Activated effector memory CD4-positive, alpha-beta T cell treated with Interleukin-2 at 50 U/mL for 16 hours (primary cell): ENCODE data around the gene DAP3.
"Not testable (repeated sequence)": the region's sequence is repeated elsewhere in the genome, so short reads cannot be mapped to it uniquely, and the experiment has no call there.

Experiments used
- DNase-seq: peaks from one replicate; pipeline ENCODE4 v3.0.0-alpha.2; 2020

Gene DAP3

DNA sequence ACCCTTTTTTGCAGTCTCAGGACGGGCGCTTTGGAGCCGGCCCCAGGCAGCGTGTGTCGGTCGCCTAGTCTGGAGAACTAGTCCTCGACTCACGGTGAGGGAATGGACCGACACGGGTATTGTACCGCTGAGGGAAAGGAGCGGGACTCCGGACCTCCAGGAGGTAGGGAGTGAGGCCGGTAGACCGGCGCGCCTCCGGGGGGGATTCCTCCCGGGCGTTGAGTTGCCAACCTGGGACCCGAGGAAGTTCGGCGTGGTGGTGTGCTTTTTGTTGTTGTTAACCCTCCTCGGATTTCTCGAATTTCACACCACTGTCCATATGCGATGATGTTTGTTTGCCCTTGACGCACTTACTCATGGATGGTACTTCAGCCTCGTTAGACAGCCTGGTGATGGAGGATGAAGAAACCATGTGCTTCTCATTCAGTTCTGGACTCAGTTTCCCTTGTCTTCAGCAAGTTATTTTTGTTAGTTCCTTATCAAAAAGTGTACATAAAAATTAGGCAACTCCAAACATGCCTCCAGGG is at the start of gene DAP3:
DAP3 (plus strand) TSS at position 11 of the 527 bp plus-strand sequence. CDS start 20,689 bp downstream, outside the sequence.
- DNase-seq: not testable (repeated sequence)

DNA sequence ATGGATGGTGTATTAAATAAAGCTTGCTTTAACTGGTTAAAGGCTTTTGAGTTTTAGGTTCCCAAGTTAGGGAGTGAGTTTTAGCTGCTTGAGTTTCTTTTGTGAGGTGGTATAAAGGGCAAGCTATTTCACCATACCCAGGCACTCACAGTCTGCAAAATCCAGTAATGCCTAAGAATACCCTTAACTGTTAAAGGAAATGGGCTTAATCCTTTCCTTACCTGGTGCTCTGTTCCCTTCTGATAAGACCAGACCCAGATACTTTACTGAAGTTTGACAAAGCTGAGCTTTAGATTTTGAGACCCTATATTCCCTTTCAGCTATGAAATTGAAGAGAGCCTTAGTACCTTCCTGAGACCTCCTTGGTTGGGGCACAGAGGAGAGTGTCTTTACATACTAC is 48.5 kb upstream of the DAP3 start:
- no peak for DNase-seq

DNA sequence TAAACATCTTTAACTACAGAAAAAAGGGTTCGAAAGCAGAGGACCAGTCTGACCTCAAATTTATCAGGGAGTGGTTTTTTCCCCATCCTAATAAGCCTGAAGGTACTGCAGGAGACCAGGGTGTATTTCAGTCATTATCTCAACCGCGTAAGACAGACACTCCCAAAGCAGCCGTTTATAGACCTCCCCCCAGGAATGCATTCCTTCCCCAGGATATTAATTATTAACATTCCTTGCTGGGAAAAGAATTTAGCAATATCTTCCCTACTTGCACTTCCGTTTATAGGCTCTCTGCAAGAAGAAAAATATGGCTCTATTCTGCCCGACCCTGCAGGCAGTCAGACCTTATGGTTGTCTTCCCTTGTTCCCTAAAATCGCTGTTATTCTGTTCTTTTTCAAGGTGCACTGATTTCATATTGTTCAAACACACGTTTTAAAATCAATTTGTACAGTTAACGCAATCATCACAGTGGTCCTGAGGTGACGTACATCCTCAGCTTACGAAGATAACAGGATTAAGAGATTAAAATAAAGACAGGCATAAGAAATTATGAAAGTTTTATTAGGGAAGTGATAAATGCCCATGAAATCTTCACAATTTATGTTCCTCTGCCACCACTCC is 46.2 kb upstream of the DAP3 start:
- DNase-seq: not testable (repeated sequence)

DNA sequence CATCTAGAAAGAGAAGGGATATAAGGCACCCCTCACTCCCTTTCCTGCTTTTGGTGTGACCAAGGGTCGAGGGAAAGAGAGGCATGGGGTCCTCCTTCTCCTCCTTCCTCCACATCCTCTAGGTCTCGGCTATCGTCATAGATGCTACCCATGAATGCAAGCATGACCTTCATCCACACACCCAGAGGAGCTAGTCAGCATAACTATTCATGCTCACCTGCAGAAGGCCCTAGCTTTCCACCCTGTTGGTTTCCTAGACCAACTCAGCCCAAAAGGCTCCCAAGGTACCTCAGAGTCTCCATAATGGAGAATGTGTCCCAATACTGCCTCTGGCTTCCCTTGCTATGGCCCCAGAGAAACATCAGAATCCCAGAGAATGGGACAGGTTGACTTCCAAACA is 45.7 kb upstream of the DAP3 start:
- DNase-seq: no peak

DNA sequence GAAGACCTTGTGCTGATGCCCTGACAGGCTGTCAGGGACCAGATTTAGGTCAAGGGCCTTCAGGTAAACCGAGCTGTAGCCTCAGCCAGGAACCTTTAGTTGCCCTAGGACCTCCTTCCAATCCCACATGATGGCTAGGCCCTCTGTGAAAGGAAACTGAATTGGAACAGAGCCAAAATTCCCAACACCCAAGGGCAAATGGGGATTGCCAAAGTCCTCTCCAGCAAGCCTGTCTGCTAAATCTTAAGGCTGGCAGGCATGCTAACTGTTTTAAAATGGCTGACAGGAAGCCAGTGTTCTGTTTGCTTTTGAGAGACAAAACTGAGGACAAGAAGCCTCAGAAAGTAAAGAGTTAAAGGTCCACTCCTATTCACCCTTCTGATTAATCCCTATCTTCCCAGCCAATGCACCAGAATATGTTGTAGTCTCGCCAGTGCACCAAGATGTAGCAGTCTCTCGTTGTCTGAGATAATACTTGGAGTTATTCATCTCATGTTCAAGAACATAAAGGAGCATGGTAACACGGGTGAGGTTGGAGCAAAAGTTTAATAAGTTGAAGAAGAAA is 43.8 kb upstream of the DAP3 start:
- DNase-seq: no peak

DNA sequence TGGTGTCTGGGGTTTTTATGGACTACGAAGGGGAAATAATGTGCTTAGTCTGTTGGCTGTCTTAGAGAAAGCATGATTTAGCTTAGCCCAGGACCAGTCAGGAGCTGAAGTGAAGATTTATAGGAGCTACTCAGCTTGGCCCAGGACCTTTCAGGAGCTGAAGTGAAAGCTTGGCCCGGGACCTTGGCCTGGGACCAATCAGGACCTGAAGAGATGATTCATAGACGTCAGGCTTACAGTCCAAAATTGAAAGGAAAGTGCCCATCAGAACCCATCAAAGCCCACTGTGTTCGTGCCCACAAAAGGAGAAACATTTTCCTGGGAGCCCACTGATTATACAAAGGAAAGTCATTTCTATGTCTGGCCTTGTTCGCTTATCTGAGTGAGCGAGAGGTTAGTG is 43.2 kb upstream of the DAP3 start:
- DNase-seq: no peak

DNA sequence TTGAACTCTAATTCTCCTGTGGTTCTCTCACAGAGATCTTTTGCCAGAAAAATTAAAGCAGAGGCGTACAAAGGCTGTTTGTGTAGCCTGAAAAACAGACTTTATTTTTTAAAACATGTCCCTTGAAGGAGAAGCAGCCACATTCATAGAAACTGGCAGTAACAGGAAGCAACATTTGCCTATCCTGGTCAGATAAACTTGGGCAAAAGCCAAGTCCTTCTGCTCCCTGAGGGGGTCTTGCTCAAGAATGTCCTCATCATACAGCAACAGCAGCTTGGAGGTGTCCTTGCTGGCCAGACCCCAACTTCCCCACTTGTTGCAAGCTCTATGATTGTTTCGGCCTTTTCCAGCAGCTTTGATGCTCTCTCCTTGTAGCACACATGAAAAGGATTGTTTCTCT is 42.6 kb upstream of the DAP3 start:
- no peak for DNase-seq

DNA sequence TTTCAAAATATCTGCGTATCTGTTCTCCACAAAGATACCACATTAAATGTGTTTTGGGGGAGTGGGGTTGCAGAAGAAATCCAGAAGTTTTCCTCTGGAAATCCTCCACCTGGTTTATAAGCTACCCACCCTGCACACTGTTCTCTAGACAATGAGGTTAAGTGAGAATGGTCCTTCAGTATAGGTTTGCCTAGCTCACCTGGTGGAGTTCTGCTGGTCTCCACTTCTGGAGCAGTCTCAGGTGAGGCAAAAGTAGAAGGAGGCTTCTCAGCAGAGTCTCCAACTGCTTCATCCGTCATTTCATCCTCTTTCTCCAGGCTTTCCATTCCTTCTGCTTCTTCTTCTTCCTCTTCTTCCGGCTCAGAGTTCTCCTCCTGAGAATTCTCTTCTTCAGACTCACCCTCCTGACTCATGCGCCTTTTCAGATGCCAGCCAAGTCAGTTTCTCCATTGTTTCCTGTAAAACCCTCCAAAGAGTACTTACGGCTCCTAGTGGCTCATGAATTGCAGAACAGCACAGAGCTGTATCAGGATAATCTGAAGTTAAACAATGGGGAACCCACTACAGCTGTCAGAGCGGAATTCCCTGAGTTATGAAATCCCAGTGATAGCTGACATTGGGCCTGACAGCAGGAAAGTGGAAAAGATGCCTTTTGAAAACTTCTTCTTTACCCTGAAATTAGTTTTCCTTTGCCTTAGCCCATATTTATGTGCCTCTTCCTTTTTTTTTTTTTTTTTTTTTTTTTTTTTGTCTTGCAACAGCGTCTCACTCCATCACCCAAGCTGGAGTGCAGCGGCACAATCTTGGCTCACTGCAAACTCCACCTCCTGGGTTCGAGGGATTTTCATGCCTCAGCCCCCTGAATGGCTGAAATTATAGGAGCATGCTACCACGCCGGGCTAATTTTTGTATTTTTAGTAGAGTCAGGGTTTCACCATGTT is 40.4 kb upstream of the DAP3 start:
- DNase-seq: no peak

DNA sequence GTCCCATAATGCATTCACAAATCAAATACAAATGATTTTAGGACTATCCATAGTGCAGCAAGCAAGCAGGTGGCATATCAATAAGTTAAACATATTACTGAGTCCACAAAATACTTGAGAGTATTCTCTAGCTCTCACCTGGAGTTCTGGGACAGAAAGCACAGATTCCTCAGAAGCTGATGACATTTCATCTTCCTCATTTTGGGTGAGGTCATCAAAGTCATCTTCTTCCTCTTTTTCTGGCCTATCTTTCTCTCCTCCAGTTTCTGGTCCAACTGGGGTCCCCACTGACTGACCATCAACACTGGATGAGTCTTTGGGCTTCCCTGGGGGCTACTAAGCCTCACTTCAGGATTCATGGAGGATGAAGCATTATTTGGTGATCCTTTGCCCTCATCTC is 39.2 kb upstream of the DAP3 start:
- DNase-seq: no peak

DNA sequence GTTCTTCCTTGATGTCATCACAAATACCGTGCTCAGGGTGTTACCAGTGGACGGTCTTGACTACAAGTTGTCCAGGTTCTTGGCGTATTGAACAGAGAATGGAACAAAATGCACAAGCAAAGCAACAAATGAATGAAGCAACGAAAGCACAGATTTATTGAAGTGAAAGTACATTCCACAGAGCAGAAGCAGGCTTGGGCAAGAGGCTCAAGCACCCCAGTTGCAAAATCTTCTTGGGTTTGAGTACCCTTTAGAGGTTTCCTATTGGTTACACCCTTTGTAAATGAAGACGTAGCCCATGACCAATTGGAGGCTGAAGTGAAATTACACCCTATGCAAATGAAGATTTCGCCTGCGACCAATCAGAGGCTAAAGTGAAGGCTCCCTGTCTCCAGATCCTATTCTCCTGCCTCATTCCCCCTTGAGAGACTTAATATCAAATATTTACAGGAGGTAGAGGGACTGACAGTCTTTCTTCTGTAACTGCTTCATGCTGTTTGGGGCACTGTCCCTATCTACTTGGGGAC is 38.6 kb upstream of the DAP3 start:
- DNase-seq: no peak

DNA sequence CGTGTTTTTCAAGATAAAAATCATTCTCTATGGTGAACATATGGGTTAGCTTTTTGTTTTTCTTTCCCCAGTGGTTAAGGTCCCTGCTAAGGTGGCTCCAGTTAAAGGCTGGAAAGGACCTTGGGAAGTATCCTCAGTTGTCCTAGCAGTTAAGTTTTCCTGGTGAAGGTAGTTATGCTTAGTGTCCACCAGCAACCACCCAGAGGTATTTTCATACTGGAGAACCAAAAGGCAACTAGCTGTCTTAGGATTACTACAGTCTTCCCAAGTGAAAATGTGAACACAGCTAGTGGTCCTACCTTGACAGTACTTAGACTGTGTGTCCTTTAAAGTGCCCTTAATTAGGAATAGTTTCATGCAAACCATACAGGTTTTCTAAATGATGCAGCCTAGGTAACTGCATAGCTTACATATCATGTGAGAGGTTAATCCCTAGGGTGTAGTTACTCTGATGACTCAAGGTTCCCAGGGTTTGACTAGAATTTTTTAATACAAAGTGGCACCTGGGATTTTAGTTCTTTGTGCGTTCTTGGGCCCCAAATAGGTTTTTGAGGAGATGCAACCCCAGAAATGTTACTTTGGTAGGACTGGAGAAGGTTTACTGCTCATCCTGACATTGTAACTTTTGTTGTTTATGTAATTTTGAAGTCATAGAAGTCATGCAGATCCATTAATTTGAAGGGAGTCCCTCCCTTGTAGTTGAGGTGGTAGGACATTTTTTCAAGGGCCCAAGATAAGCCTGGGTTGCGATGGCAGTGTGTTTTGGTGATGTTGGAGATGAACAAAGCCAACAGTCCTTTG is 36.8 kb upstream of the DAP3 start:
- DNase-seq: no peak

DNA sequence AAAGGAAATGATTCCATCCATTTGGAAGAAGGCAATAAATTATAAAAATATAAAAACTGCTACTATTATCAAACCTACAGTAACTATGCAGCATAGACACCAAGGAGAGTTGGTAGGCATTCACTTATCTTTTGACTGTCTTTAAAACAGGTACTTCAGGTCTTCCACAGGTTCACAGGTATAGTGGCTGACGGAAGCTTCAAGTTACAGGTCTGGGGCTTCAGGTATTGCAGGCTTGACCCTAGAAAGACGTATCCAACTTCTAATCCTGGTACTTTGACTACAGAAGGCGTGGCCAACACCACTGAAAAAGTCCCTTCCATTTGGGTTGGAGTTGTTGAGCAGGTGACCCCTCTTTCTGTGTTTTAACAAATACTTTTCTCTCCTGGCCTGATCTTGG is 35.9 kb upstream of the DAP3 start:
- no peak for DNase-seq

DNA sequence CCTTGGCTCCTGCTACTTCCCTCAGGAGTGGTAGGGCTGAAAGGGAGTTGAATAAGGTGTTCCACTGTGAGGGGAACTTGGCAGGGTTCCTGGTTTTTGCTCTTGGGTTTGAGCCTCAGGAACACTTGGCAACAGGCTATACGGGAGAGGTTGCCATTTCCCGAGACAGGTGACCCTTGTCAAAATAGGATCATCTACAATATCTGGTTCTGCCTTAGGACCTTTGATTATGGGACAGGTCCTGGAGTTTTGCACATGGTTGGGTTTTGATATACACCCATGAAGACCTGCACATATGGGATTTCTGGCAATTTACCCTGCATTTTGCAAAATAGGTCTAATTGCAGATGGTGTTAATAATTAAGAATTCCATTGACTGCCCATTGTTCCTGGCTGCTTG is 31.4 kb upstream of the DAP3 start:
- DNase-seq: no peak

DNA sequence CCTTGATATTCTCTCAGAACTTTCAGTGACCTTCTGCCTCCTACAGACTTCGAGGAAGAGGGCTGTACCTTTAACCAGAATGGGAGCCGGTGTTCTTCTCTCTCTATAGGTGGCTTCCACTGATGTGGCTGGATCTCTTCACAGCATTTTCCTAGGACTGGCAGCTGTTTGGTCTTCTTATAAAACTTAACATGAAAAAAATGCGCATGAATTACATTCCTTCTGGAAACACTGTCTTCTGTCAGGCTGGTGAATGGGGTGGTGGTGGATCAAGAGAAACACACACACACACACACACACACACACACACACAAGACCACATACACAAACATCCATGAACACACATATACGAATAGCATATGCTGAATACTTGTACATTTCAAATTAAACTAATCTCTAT is 27.7 kb upstream of the DAP3 start:
- DNase-seq: not testable (repeated sequence)

DNA sequence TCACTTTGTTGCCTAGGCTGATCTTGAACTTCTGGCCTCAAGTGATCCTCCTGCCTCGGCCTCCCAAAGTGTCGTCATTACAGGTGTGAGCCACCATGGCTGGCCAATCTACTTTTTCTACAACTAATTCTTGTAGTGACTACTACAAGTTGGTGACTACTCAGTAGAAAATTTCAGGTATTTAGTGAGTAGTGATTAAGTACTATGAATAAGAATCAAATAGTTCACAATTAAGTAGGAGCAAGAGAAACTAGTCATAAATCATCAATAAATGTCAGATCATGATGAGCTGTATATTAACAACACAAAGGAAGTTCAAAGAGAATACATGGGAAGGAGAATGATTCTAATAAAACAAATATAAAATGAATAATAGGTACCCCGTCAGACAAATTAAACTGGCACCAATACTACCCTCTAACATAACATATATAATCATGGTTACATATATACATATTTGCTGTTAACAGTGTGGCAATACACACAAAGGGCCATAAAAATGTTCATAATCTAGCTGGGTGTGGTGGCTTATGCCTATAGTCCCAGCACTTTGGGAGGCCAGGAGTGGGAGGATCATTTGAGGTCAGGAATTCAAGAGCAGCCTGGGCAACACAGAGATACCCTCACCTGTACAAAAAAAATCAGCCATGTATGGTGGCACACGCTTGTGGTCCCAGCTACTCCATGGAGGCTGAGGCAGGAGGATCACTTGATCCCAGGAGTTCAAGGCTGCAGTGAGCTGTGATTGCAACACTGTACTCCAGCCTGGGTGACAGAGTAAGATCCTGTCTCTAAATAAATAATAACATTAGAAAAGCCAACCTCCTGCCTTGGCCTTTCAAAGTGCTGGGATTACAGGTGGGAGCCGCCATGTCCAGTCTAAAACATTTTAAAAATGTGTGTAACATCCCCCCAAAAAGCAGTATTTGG is 19.4 kb upstream of the DAP3 start:
- no peak for DNase-seq

DNA sequence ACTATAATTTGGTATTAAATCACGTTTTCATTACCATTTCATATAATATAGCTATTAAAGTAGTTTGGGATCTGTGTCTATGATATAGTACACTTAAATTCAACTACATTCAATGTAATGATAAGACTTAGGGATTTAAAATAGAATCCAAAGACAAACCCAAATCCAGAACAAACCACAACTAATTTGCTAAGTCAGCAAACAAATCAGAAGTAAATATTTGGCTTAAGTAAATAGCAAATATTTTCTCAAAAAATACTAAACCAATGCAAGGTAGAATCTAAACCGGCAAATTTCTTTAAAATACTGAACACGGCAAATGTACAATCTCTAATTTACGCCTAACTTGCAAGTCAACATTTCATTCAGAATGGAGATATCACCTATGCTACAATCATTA is 17.1 kb upstream of the DAP3 start:
- DNase-seq: no peak

DNA sequence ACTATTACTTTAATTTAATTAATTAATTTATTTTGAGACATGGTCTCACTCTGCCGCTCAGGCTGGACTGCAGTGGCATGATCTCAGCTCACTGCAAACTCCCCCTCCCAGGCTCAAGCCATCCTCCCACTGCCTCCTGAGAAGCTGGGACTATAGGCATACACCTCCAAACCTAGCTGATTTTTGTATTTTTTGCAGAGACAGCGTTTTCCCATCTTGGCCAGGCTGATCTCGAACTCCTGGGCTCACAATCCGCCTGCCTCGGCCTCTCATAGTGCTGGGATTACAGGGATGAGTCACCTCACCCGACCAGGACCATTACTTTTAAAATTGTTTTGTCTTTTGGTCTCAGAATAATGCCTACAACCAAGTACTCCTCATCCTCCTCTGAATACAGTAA is 15.9 kb upstream of the DAP3 start:
- no peak for DNase-seq

DNA sequence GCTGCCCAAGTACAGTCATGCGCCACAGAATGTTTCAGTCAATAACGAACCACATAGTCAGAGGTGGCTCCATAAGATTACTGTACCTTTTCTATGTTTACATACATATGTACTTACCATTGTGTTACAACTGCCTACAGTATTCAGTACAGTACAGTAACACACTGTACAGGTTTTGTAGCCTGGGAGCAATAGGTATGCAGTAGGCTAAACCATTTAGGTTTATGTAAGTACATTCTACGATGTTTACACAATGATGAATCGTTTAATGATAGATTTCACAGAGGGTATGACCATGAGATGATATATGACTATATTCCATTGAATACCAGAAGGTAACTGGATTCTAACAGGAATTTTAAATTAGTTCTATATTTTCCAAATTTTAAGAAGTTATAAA is 10.9 kb upstream of the DAP3 start:
- no peak for DNase-seq

DNA sequence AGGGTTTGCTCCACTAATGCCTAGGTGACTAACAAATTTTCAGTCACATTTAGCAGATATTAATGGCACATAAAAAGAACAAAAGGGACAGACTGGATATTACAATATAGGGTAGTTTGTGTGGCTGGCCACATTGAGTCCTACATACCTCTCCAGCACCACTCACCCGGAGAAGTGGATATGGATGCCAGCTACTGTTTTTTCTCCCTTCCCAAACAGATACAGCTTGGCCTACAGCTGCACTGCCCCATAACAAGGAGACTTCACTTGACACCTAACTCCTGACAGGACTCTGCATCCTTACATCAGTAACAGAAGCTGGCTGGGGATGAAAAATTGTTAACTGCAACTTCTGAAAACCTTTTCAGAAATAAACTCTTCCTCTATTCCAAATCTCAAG is 9.9 kb upstream of the DAP3 start:
- not testable (repeated sequence) for DNase-seq

DNA sequence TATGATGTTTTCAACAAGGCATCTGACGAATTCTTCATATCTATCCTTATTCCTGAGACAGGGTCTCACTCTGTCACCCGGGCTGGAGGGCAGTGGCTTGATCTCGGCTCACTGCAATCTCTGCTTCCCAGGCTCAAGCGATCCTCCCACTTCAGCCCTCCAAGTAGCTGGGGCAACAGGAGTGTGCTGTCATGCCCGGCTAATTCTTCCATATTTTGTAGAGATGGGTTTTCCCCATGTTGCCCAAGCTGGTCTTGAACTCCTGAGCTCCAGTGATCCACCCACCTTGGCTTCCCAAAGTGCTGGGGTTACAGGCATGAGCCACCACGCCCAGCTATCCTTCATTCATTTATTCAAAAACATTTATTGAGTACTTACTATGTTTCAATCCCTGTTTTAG is 8.4 kb upstream of the DAP3 start:
- no peak for DNase-seq

DNA sequence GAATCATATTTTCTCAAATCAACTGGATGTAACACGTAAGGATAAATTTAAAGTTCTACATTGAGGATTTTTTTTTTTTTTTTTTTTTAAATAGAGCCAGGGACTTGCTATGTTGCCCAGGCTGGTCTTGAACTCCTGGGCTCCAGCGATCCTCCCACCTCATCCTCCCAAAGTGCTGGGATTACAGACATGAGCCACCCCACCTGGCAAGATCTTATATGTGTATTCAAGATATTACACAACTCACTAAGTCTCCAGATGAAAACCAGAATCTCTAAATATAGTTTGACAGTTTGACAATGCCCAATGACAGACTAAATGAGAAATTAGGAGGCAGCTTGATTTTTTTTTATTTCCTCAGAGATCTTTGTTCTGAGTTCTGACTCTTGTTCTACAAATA is 7.1 kb upstream of the DAP3 start:
- DNase-seq: no peak
